Measurements from ENCODE around the gene SMC1B.

DNA sequence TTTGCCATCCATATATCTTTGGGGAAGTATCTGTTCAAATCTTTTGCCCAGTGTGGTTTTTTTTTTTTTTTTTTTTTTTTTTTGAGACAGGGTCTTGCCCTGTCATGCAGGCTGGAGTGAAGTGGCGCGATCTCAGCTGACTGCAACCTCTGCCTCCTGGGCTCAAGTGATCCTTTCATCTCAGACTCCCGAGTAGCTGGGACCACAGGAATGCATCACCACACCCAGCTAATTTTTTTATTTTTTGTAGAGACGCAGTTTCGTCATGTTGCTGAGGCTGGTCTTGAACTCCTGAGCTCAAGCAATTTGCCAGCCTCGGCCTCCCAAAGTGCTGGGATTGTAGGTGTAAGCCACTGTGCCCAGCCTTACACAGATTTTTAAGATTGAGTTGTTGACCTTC, 108.4 kb downstream of the SMC1B start:
- TF ChIP-seq, protein P1, sequence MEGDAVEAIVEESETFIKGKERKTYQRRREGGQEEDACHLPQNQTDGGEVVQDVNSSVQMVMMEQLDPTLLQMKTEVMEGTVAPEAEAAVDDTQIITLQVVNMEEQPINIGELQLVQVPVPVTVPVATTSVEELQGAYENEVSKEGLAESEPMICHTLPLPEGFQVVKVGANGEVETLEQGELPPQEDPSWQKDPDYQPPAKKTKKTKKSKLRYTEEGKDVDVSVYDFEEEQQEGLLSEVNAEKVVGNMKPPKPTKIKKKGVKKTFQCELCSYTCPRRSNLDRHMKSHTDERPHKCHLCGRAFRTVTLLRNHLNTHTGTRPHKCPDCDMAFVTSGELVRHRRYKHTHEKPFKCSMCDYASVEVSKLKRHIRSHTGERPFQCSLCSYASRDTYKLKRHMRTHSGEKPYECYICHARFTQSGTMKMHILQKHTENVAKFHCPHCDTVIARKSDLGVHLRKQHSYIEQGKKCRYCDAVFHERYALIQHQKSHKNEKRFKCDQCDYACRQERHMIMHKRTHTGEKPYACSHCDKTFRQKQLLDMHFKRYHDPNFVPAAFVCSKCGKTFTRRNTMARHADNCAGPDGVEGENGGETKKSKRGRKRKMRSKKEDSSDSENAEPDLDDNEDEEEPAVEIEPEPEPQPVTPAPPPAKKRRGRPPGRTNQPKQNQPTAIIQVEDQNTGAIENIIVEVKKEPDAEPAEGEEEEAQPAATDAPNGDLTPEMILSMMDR (conservative IDR thresholded peaks at IDR 0.05): no peak
- no peak for TF ChIP-seq EZH2 (IDR thresholded peaks at IDR 0.05; ENCODE audit: low read depth)
